A673 (cell line): Measurements from ENCODE around the gene MAPK8. TPM values are rescaled to one million over a fixed set of nuclear protein-coding genes. Genes with fewer than 3 reads are reported as not detected.

Experiments used
- BruUV-seq: library from RNA; stranded (reverse); fragments of 400-500 nt; replicated peaks from 2 replicates; lab custom pipeline; 2021; lab: Mats Ljungman, UMichigan
- CTCF ChIA-PET: fragments of 300-600 bp; sonication (Branson Sonifier 250); formaldehyde crosslinking; loops from one replicate; lab custom pipeline; 2022; ENCODE audit warnings: antibody characterized with exemption; lab: Charles Lee
- POLR2A ChIA-PET: fragments of 300-600 bp; sonication (Branson Sonifier 250); formaldehyde crosslinking; loops from one replicate; lab custom pipeline; 2022; ENCODE audit warnings: antibody characterized with exemption; ENCODE audit not compliant: low non-redundant PET; lab: Charles Lee
- DNase-seq: peaks from one replicate; pipeline ENCODE4 v3.0.0-alpha.2; 2015; ENCODE audit warnings: low spot score
- H3K27ac ChIP-seq: fragments of 200-600 bp; sonication (generic); 2 replicates; pipeline ENCODE4 v1.5.1; 2016; ENCODE audit warnings: mixed run types, low read depth, mild to moderate bottlenecking, mixed read lengths, antibody characterized with exemption, low read length; ENCODE audit not compliant: poor library complexity, severe bottlenecking
- H3K27me3 ChIP-seq: fragments of 200-600 bp; sonication (generic); replicated peaks from 2 replicates; pipeline ENCODE4 v1.6.1; 2017; ENCODE audit warnings: mixed run types, low read depth, mild to moderate bottlenecking, mixed read lengths, antibody characterized with exemption, low read length; ENCODE audit not compliant: insufficient read depth, poor library complexity
- H3K36me3 ChIP-seq: fragments of 200-600 bp; sonication (generic); 2 replicates; pipeline ENCODE4 v1.6.1; 2016; ENCODE audit warnings: mixed run types, mild to moderate bottlenecking, mixed read lengths, antibody characterized with exemption, low read length; ENCODE audit not compliant: insufficient read depth, poor library complexity, severe bottlenecking
- H3K4me1 ChIP-seq: fragments of 200-600 bp; sonication (generic); 2 replicates; pipeline ENCODE4 v1.6.1; 2017; ENCODE audit warnings: mixed run types, mild to moderate bottlenecking, mixed read lengths, antibody characterized with exemption, low read length; ENCODE audit not compliant: insufficient read depth, poor library complexity, severe bottlenecking
- H3K4me3 ChIP-seq: fragments of 200-600 bp; sonication (generic); 2 replicates; pipeline ENCODE4 v1.5.1; 2016; ENCODE audit warnings: low read depth, mixed run types, mild to moderate bottlenecking, mixed read lengths, low read length; ENCODE audit not compliant: poor library complexity, severe bottlenecking
- H3K9me3 ChIP-seq: fragments of 200-600 bp; sonication (generic); 2 replicates; pipeline ENCODE4 v1.6.1; 2016; ENCODE audit warnings: mixed run types, low read depth, mild to moderate bottlenecking, mixed read lengths, antibody characterized with exemption, low read length; ENCODE audit not compliant: poor library complexity, severe bottlenecking
- CTCF ChIP-seq: fragments of 300-800, 200-600 bp; sonication (generic); conservative IDR thresholded peaks from 2 replicates; pipeline ENCODE4 v1.5.1; 2017; ENCODE audit warnings: low read depth, mild to moderate bottlenecking, antibody characterized with exemption, low read length, moderate library complexity, mixed read lengths
- EZH2 ChIP-seq: fragments of 200-600 bp; sonication (generic); IDR thresholded peaks from 2 replicates; pipeline ENCODE4 v1.6.1; 2017; ENCODE audit warnings: borderline replicate concordance, low read depth, mild to moderate bottlenecking, mixed read lengths, antibody characterized with exemption, low read length; ENCODE audit not compliant: poor library complexity, severe bottlenecking
- intact Hi-C: fragments of 100-400 bp; cut with micrococcal nuclease; formaldehyde crosslinking; loops from one replicate; pipeline ENCODE4 v1.10.0; 2022; ENCODE audit not compliant: unreplicated experiment
- total RNA-seq: library from RNA; stranded (reverse); gene quantifications from 2 replicates; pipeline ENCODE4 v1.2.3, GENCODE V29; 2021

The MAPK8 gene
- total RNA-seq, 1 experiment from 2014 or later = 52.0 TPM

- no peak overlapping the region for H3K4me3 ChIP-seq
- POLR2A ChIA-PET = no interaction called here
- no peaks in the 10 kb centered on the region for H3K27me3 ChIP-seq
- TF ChIP-seq CTCF (no peak), EZH2 (no peak)
- no peak for DNase-seq
- peaks cover 5% of the 10 kb centered on the region for H3K9me3 ChIP-seq
- CTCF ChIA-PET = no interaction called here
- intact Hi-C loops = no loop called here
- peaks cover 4% of the 10 kb centered on the region for H3K4me1 ChIP-seq
- no TSS peak for BruUV-seq
- no peak overlapping the region for H3K27ac ChIP-seq
- H3K36me3 ChIP-seq = no peaks in the 10 kb centered on the region
These were observed 22.4 kb upstream of the MAPK8 start for GRCh38 chr10:48284002-48284546.

GRCh38 chr10:48284811-48285210, 21.7 kb upstream of the MAPK8 start:
- CTCF ChIA-PET = no interaction called here
- no peaks in the 10 kb centered on the region for H3K27me3 ChIP-seq
- H3K4me3 ChIP-seq = no peak overlapping the region
- no TSS peak for BruUV-seq
- no peak overlapping the region for H3K27ac ChIP-seq
- H3K4me1 ChIP-seq = peaks cover 4% of the 10 kb centered on the region
- intact Hi-C loops = no loop called here
- peaks cover 5% of the 10 kb centered on the region for H3K9me3 ChIP-seq
- H3K36me3 ChIP-seq = no peaks in the 10 kb centered on the region
- DNase-seq = no peak
- POLR2A ChIA-PET = no interaction called here
- TF ChIP-seq CTCF (no peak), EZH2 (no peak)

GRCh38 chr10:48285710-48286109, 20.8 kb upstream of the MAPK8 start:
- no peak for TF ChIP-seq CTCF
- no peak for TF ChIP-seq EZH2
- no TSS peak for BruUV-seq
- CTCF ChIA-PET = no interaction called here
- Histone ChIP-seq H3K27me3 (no peaks in the 10 kb centered on the region), H3K4me3 (no peak overlapping the region), H3K9me3 (peaks cover 5% of the 10 kb centered on the region), H3K27ac (no peak overlapping the region), H3K36me3 (no peaks in the 10 kb centered on the region), H3K4me1 (peaks cover 4% of the 10 kb centered on the region)
- intact Hi-C loops = no loop called here
- POLR2A ChIA-PET = no interaction called here
- peak; percentile 35 for DNase-seq
